Left lung (tissue), 10 donors: ENCODE measurements around the gene FADS2. TPM values are rescaled to one million over a fixed set of nuclear protein-coding genes. Genes with fewer than 3 reads are reported as not detected.

Experiments
- ATAC-seq: fragments of 200-7000 bp; cut with Tn5 transposase; one replicate; pipeline ENCODE4 v1.9.1; 2020; ENCODE audit warnings: moderate library complexity
- DNase-seq, 4 donors: peaks; one replicate each; pipeline ENCODE4 v3.0.0-alpha.2; 2013 to 2020
- H3K27ac ChIP-seq, 2 donors: fragments of 200-600 bp; sonication (generic) in 1 of 2; one replicate each; pipeline versions ENCODE4 v1.5.0 to v1.8.0; 2020 to 2021
- H3K27me3 ChIP-seq, 2 donors: fragments of 200-600 bp; sonication (generic) in 1 of 2; one replicate each; pipeline versions ENCODE4 v1.5.0 to v1.8.0; 2020 to 2021
- H3K36me3 ChIP-seq, 2 donors: fragments of 200-600 bp; sonication (generic) in 1 of 2; one replicate each; pipeline versions ENCODE4 v1.5.0 to v1.8.0; 2020 to 2021
- H3K4me1 ChIP-seq, 2 donors: fragments of 200-600 bp; one replicate each; pipeline ENCODE4 v1.8.0; 2021
- H3K4me3 ChIP-seq, 2 donors: fragments of 200-600 bp; sonication (generic) in 1 of 2; one replicate each; pipeline versions ENCODE4 v1.5.0 to v1.8.0; 2020 to 2021; ENCODE audit warnings: mild to moderate bottlenecking in 1 of 2
- H3K9me3 ChIP-seq, 2 donors: fragments of 200-600 bp; sonication (generic) in 1 of 2; one replicate each; pipeline versions ENCODE4 v1.5.0 to v1.8.0; 2020 to 2021
- CTCF ChIP-seq, 2 donors: fragments of 200-600 bp; sonication (generic) in 1 of 2; IDR thresholded peaks; one replicate each; pipeline versions ENCODE4 v1.5.0 to v1.8.0; 2021; ENCODE audit warnings: antibody characterized with exemption in 2 of 2
- intact Hi-C, 2 donors: fragments of 100-400 bp; cut with DNase I; formaldehyde crosslinking; loops; one replicate each; pipeline versions ENCODE4 v1.11.2 to v1.14.2; 2022
- polyA plus RNA-seq, 6 donors: library from polyadenylated mRNA; unstranded; fragments of 120-200 nt; gene quantifications; one replicate each; pipeline ENCODE4 v1.2.1, GENCODE V29; 2013; ENCODE audit not compliant: insufficient read length in 6 of 6
- total RNA-seq, 2 donors: library from RNA; stranded (reverse); fragmentation: NEBNext Ultra II Directional; extraction: Animal tissue kit (Norgen Biotek cat#: 25700); gene quantifications; one replicate each; pipeline ENCODE4 v1.2.1, GENCODE V29; 2021
- donor health status: DM: no; HTN: yes; CAD: no.
- donor health status: DM: no; HTN: no; CAD: no.

The FADS2 gene
- total and polyA plus RNA-seq, 8 donors, result 45.4 to 295 (median 94.9) TPM

- Histone ChIP-seq H3K4me3 (no peak overlapping the region), H3K36me3 (peaks cover 0 to 17% of the 10 kb centered on the region in 2 donors), H3K27me3 (no peaks in the 10 kb centered on the region), H3K4me1 (peaks cover 15 to 34% of the 10 kb centered on the region in 2 donors), H3K9me3 (no peaks in the 10 kb centered on the region), H3K27ac (no peak overlapping the region)
- no peak for TF ChIP-seq CTCF (IDR thresholded peaks at IDR 0.05)
- intact Hi-C loops, result loop anchor here in 1 of 2 donors (10.0 kb wide), 1 partner anchor 159 kb away; the partner anchor contains the start of gene BEST1
- DNase-seq (no peak), ATAC-seq (no peak)
These were observed 32.6 kb upstream of the FADS2 start for GRCh38 chr11:61795459-61795858.

GRCh38 chr11:61795876-61796526, 32.1 kb upstream of the FADS2 start:
- no peak for TF ChIP-seq CTCF (IDR thresholded peaks at IDR 0.05)
- no peak for ATAC-seq
- Histone ChIP-seq H3K4me3 (no peak overlapping the region), H3K9me3 (no peaks in the 10 kb centered on the region), H3K4me1 (peaks cover 12 to 29% of the 10 kb centered on the region in 2 donors), H3K36me3 (peaks cover 0 to 20% of the 10 kb centered on the region in 2 donors), H3K27ac (no peak overlapping the region), H3K27me3 (no peaks in the 10 kb centered on the region)
- intact Hi-C loops, result loop anchor here in 1 of 2 donors (10.0 kb wide), 1 partner anchor 159 kb away; the partner anchor contains the start of gene BEST1
- no peak for DNase-seq

GRCh38 chr11:61797263-61797944, 30.7 kb upstream of the FADS2 start:
- H3K27me3 ChIP-seq, result no peaks in the 10 kb centered on the region
- H3K4me3 ChIP-seq, result no peak overlapping the region
- ATAC-seq (peak; percentile 65), DNase-seq (peak in 3 of 4 donors; percentile 74 to 90 (median 79))
- peak overlapping the region in 1 of 2 donors; percentile 28 for H3K27ac ChIP-seq
- H3K36me3 ChIP-seq, result peaks cover 0 to 34% of the 10 kb centered on the region in 2 donors
- peak; percentile 78 to 88 for TF ChIP-seq CTCF (IDR thresholded peaks at IDR 0.05)
- peaks cover 5 to 19% of the 10 kb centered on the region in 2 donors for H3K4me1 ChIP-seq
- no peaks in the 10 kb centered on the region for H3K9me3 ChIP-seq
- intact Hi-C loops, result loop anchor here in 1 of 2 donors (10.0 kb wide), 1 partner anchor 157 kb away; the partner anchor contains the start of gene BEST1

DNA sequence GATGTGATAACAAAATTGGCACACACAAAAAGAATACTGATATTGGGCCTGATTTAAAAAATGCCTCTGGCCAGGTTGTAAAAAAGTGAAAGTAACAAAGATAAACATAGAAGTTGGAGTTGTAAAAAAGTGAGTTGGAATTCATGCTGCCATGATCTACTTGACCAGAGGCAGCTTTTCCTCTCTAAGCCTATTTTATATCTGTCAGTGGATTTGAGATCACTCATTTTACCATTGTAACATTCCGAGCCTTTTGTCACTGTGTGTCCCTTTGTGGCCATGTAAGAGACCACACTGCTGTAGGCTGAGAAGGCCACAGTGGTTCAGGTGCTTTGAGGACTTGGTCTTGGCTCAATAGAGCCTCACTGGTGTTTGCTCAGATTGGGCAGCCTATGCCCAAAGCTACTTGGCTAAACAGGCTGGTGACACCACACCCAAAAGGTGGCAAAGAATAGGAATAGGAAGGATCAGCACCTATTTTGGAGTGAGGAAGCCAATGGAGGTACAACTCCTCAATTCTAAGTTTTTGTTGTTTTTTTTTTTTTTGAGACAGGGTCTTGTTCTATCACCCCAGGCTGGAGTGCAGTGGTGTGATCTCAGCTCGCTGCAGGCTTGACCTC, 28.3 kb upstream of the FADS2 start:
- no peak overlapping the region for H3K27ac ChIP-seq
- no peaks in the 10 kb centered on the region for H3K9me3 ChIP-seq
- TF ChIP-seq CTCF (IDR thresholded peaks at IDR 0.05), result no peak
- H3K4me3 ChIP-seq, result no peak overlapping the region
- no peaks in the 10 kb centered on the region for H3K27me3 ChIP-seq
- ATAC-seq (no peak), DNase-seq (no peak)
- peaks cover 0 to 4% of the 10 kb centered on the region in 2 donors for H3K4me1 ChIP-seq
- peaks cover 0 to 58% of the 10 kb centered on the region in 2 donors for H3K36me3 ChIP-seq
- intact Hi-C loops, result loop anchor here in 1 of 2 donors (10.0 kb wide), 2 partner anchors 155 to 315 kb away; partner anchors contain the start of gene BEST1
